ENCODE data around the gene PKP4. TPM values are rescaled to one million over a fixed set of nuclear protein-coding genes. Genes with fewer than 3 reads are reported as not detected.

Gene PKP4
- total and polyA plus RNA-seq, 9 donors, result 22.8 to 31.1 (median 24.8) TPM

DNA sequence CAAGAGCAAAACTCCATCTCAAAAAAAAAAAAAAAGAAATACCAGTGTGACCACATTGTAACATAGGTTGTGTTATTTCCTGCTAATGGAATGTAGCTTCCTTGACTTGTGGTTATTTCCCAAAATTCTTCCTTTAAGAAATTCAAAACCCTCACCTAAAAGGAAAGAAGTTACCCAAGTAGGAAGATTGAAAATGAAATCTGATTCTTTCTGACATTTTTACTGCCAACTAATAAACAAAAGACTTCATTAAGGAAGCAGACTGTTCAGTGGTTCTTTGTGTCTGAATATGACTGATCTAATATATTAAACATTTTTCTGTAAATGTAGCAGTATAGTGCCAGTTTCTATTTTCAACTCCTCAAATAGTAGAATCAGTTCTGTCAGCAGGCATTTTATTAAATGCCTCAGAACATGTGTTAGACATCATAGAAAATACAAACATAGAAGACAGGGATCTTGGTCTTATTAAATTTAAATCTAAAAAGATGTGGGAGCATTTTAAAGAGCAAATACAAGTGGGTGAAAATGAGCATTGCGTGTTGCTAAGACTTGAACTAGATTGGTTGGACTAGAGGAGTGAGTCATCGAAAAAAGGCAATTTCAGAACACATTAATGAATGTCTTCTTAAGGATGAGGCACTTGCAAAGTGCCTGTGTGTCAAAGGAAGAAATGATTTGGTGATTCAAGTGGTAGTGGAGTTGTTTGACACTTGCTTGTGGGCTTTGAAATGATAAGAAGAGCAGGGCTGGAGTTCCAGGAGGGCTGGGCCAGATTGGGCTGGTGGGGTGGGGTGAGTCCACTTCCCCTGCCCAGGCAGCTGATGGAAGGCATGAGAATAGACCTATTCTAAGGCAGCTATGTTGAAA is 53.4 kb downstream of the PKP4 start:
- WGBS (ENCODE audit: insufficient coverage), result 88% methylated on average over 1 of the region's 2 CpGs
- DNase-seq, result no peak
- Histone ChIP-seq H3K27me3 (ENCODE audit: control insufficient read depth, insufficient read depth, low read length) (no peaks in the 10 kb centered on the region), H3K27ac (ENCODE audit: low read length) (no peak overlapping the region), H3K9me3 (replicated peaks; ENCODE audit: control insufficient read depth, low read depth, low read length) (no peaks in the 10 kb centered on the region), H3K36me3 (ENCODE audit: control insufficient read depth, insufficient read depth, low read length) (no peaks in the 10 kb centered on the region), H3K4me3 (ENCODE audit: low read length) (no peak overlapping the region), H3K4me1 (ENCODE audit: control insufficient read depth, insufficient read depth, low read length) (peaks cover 6% of the 10 kb centered on the region)

DNA sequence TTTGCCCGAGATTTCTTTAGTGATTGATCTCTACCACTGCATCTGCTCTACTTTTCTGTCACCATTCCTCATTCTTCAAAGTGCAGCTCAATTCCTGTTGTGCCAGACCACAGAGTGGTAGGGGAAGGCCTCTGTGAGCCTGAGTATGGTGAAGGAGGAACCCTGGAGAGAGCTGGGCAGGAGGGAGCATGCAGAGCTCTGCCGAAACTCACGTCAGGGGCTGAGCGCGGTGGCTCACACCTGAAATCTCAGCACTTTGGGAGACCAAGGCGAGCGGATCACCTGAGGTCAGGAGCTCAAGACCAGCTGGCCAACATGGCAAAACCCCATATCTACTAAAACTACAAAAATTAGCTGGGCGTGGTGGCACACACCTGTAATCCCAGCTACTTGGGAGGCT is 54.1 kb downstream of the PKP4 start:
- Histone ChIP-seq H3K27me3 (ENCODE audit: control insufficient read depth, insufficient read depth, low read length) (no peaks in the 10 kb centered on the region), H3K27ac (ENCODE audit: low read length) (no peak overlapping the region), H3K4me3 (ENCODE audit: low read length) (no peak overlapping the region), H3K4me1 (ENCODE audit: control insufficient read depth, insufficient read depth, low read length) (no peaks in the 10 kb centered on the region), H3K36me3 (ENCODE audit: control insufficient read depth, insufficient read depth, low read length) (no peaks in the 10 kb centered on the region), H3K9me3 (replicated peaks; ENCODE audit: control insufficient read depth, low read depth, low read length) (no peaks in the 10 kb centered on the region)
- no peak for DNase-seq
- WGBS (ENCODE audit: insufficient coverage), result 95% methylated on average over 6 of the region's 8 CpGs

DNA sequence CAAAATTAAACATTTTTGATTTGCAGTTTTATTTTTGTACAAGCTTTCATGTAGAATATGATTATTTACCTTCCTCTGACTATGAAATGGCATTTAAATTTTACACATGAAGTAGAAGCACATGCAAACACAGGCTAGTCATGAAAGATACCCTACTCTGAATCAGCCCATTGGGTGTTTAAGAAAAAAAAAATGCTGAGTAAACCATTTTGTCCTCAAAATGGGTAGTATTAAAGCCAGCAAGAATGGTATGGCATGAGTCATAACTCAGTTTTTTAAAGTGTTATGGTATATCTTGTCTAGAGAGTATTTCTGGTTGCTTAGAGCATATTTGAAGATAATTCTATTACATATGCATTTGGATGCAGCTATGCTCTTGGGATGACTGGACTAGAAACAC is 55.0 kb downstream of the PKP4 start:
- H3K4me3 ChIP-seq (ENCODE audit: low read length), result no peak overlapping the region
- H3K9me3 ChIP-seq (replicated peaks; ENCODE audit: control insufficient read depth, low read depth, low read length), result no peaks in the 10 kb centered on the region
- DNase-seq, result no peak
- H3K27ac ChIP-seq (ENCODE audit: low read length), result no peak overlapping the region
- H3K36me3 ChIP-seq (ENCODE audit: control insufficient read depth, insufficient read depth, low read length), result no peaks in the 10 kb centered on the region
- H3K4me1 ChIP-seq (ENCODE audit: control insufficient read depth, insufficient read depth, low read length), result no peaks in the 10 kb centered on the region
- H3K27me3 ChIP-seq (ENCODE audit: control insufficient read depth, insufficient read depth, low read length), result no peaks in the 10 kb centered on the region

DNA sequence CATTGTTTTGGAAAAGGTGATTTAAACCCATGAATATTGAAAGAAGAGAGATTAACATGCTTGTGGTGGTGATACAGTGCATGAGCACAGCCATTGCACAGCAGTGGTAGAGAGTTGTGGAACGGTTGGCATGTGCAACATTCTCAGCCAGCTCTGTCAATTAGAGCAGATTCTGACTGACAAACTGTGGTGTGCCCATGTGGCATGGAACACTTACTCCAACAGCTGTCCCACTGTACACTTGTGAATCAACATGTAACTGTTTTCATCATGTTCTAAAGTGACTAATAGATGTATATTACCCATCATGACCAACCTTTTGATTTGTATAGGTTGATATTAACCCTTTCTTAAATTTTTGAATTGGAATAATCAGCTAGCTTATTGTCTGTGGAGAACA is 55.6 kb downstream of the PKP4 start:
- H3K4me1 ChIP-seq (ENCODE audit: control insufficient read depth, insufficient read depth, low read length), result no peaks in the 10 kb centered on the region
- DNase-seq, result peak; percentile 29
- WGBS (ENCODE audit: insufficient coverage), result 86% methylated on average over 1 of the region's 1 CpG
- no peak overlapping the region for H3K27ac ChIP-seq (ENCODE audit: low read length)
- no peaks in the 10 kb centered on the region for H3K9me3 ChIP-seq (replicated peaks; ENCODE audit: control insufficient read depth, low read depth, low read length)
- H3K4me3 ChIP-seq (ENCODE audit: low read length), result no peak overlapping the region
- no peaks in the 10 kb centered on the region for H3K36me3 ChIP-seq (ENCODE audit: control insufficient read depth, insufficient read depth, low read length)
- no peaks in the 10 kb centered on the region for H3K27me3 ChIP-seq (ENCODE audit: control insufficient read depth, insufficient read depth, low read length)

DNA sequence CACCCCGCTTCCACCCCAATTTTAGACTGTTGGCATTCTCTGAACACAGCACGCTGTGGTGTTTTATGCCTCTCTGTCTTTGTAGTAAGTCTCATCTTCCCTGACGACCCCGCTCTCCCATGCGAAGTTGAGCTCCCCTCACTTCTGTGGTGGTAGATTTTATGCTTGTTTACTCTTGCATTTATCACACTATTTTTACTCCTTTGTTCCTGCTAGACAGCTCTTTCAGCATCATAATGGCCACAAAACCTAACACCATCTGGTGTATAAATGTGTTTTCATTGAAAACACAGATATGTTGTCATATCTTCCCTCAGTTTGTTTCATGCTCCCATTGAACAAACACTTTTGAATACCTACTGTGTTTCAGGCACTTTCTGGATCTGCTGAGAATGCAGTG is 57.1 kb downstream of the PKP4 start:
- DNase-seq, result no peak
- H3K27me3 ChIP-seq (ENCODE audit: control insufficient read depth, insufficient read depth, low read length), result no peaks in the 10 kb centered on the region
- H3K4me1 ChIP-seq (ENCODE audit: control insufficient read depth, insufficient read depth, low read length), result no peaks in the 10 kb centered on the region
- H3K36me3 ChIP-seq (ENCODE audit: control insufficient read depth, insufficient read depth, low read length), result no peaks in the 10 kb centered on the region
- no peak overlapping the region for H3K27ac ChIP-seq (ENCODE audit: low read length)
- no CpG with 5 or more reads among the region's 5 CpGs for WGBS (ENCODE audit: insufficient coverage)
- no peak overlapping the region for H3K4me3 ChIP-seq (ENCODE audit: low read length)
- H3K9me3 ChIP-seq (replicated peaks; ENCODE audit: control insufficient read depth, low read depth, low read length), result no peaks in the 10 kb centered on the region

DNA sequence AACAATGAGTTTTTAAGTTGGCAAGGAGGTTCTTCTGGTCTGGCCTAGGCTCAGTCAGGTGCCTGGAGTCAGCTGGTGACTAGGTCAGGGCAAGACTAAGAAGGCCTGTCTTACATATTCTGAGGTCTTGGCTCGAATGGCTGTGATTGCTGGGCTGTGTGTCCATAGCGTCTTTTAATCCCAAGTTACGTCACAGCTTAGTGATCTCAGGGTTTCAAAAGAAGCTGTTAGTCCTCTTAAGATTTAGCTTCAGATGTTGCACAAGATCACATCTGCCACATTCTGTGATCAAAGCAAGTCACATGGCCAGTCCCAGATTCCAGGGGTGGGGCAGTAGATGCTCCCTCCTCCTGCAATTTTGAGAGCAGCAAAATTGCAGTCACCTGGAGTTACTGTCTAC is 61.3 kb downstream of the PKP4 start:
- no peaks in the 10 kb centered on the region for H3K27me3 ChIP-seq (ENCODE audit: control insufficient read depth, insufficient read depth, low read length)
- no peaks in the 10 kb centered on the region for H3K4me1 ChIP-seq (ENCODE audit: control insufficient read depth, insufficient read depth, low read length)
- no peak for DNase-seq
- H3K27ac ChIP-seq (ENCODE audit: low read length), result no peak overlapping the region
- no peaks in the 10 kb centered on the region for H3K36me3 ChIP-seq (ENCODE audit: control insufficient read depth, insufficient read depth, low read length)
- no peak overlapping the region for H3K4me3 ChIP-seq (ENCODE audit: low read length)
- H3K9me3 ChIP-seq (replicated peaks; ENCODE audit: control insufficient read depth, low read depth, low read length), result no peaks in the 10 kb centered on the region
- WGBS (ENCODE audit: insufficient coverage), result 80% methylated on average over 3 of the region's 3 CpGs

DNA sequence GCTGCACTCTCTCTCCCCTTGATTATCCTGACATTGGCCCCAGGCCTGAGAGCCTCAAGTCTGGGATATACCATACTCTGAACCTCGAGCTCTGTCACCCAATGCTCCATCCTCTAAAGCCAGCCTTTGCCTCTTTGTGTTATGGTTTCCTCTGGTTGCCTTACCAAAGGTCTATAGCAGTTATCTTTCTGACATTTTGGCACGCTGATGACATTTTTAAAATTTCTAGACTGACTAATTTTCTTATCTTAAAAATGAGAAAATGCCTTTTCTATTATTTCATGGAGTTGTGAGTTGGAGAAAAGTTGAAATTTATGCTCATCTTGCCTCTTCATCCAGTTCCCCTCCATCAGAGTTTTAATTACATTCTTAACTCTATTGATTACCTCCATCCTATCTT is 62.7 kb downstream of the PKP4 start:
- H3K27me3 ChIP-seq (ENCODE audit: control insufficient read depth, insufficient read depth, low read length), result no peaks in the 10 kb centered on the region
- H3K4me1 ChIP-seq (ENCODE audit: control insufficient read depth, insufficient read depth, low read length), result no peaks in the 10 kb centered on the region
- no peak for DNase-seq
- no peak overlapping the region for H3K27ac ChIP-seq (ENCODE audit: low read length)
- no peaks in the 10 kb centered on the region for H3K9me3 ChIP-seq (replicated peaks; ENCODE audit: control insufficient read depth, low read depth, low read length)
- no peak overlapping the region for H3K4me3 ChIP-seq (ENCODE audit: low read length)
- no peaks in the 10 kb centered on the region for H3K36me3 ChIP-seq (ENCODE audit: control insufficient read depth, insufficient read depth, low read length)
- WGBS (ENCODE audit: insufficient coverage), result no CpG with 5 or more reads among the region's 2 CpGs

DNA sequence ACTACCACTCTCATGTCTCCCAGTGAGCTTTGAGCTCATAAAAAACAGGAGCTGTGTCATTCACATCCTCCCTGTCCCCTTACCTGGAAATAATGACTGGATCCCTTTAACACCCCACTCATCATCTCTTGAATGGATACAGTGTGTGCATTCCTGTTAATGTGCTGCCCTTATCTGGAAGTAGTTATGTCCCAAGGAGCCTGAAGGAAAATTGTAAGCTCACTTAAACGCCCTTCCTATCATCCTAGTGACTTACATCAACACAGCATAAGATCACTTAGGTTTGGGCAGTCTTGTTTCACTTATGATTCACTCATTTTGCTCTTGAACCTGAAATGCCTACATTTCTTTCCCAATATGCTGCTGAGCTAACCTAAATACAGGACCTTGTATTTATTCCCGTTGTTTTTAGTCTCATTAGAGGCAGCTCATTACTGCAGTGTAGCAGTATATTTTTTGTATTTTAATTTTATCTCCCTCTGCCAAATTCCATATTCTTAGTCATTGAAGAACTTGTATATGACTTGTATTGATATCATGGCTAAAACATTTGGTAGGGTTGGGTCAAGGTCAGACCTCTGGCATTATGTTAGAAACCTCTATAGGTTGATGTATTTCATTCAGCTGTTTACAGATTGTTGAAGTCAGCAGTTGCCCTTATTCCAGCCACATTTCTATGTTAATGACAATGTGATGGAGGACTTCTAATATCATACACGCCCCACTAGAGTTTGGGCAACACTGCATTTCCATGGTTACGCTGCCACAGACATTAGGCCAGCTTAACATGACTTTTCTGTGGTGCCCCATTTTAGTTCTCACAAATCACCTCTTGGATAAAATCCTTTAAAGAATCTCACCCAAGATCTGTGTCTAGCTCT is 72.9 kb downstream of the PKP4 start:
- Histone ChIP-seq H3K27me3 (ENCODE audit: control insufficient read depth, insufficient read depth, low read length) (no peaks in the 10 kb centered on the region), H3K36me3 (ENCODE audit: control insufficient read depth, insufficient read depth, low read length) (peaks cover 5% of the 10 kb centered on the region), H3K4me3 (ENCODE audit: low read length) (no peak overlapping the region), H3K9me3 (replicated peaks; ENCODE audit: control insufficient read depth, low read depth, low read length) (no peaks in the 10 kb centered on the region), H3K4me1 (ENCODE audit: control insufficient read depth, insufficient read depth, low read length) (no peaks in the 10 kb centered on the region), H3K27ac (ENCODE audit: low read length) (no peak overlapping the region)
- WGBS (ENCODE audit: insufficient coverage), result 40% methylated on average over 1 of the region's 4 CpGs
- DNase-seq, result peak; percentile 52

DNA sequence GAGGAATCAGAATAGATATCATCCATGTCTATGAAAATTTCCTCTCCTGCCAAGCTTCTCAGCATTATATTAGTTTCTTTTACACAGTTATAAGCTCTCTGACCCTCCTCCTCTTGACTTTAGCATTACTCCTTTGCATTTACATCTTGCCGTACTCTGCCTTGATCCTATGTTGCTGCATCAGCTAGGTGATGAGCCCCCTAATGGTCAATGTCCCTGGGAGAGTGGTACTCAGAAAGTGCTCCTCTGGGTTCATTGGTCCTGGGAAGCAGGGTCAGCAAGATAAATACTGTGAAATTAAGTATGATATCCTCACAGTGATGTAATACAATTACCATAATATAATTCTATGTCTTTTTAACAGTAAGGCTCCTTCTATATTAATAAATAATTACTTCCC is 74.1 kb downstream of the PKP4 start:
- no CpG with 5 or more reads among the region's 1 CpG for WGBS (ENCODE audit: insufficient coverage)

DNA sequence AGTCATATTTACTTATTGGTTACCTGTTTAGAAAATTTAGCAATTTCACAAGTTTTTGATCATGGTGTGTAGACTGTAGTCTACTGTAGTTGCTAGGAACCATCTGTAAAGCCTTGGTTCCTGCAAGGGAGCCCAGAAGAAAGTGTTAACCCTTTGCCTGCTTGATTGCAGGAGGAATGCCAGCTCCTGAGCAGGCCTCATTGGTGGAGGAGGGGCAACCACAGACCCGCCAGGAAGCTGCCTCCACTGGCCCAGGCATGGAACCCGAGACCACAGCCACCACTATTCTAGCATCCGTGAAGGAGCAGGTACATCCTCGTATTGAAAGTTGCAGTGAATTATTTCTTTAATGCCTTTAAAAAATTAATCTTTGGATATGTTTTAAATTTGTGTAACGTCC is 76.3 kb downstream of the PKP4 start:
- Histone ChIP-seq H3K27me3 (ENCODE audit: control insufficient read depth, insufficient read depth, low read length) (no peaks in the 10 kb centered on the region), H3K36me3 (ENCODE audit: control insufficient read depth, insufficient read depth, low read length) (peaks cover 5% of the 10 kb centered on the region), H3K4me1 (ENCODE audit: control insufficient read depth, insufficient read depth, low read length) (no peaks in the 10 kb centered on the region), H3K9me3 (replicated peaks; ENCODE audit: control insufficient read depth, low read depth, low read length) (no peaks in the 10 kb centered on the region), H3K27ac (ENCODE audit: low read length) (no peak overlapping the region), H3K4me3 (ENCODE audit: low read length) (no peak overlapping the region)
- WGBS (ENCODE audit: insufficient coverage), result no CpG with 5 or more reads among the region's 5 CpGs
- no peak for DNase-seq

More for the DNA sequence above, 74.1 kb downstream of the PKP4 start:
- no peak overlapping the region for H3K4me3 ChIP-seq (ENCODE audit: low read length)
- H3K4me1 ChIP-seq (ENCODE audit: control insufficient read depth, insufficient read depth, low read length), result no peaks in the 10 kb centered on the region
- peaks cover 5% of the 10 kb centered on the region for H3K36me3 ChIP-seq (ENCODE audit: control insufficient read depth, insufficient read depth, low read length)
- no peak overlapping the region for H3K27ac ChIP-seq (ENCODE audit: low read length)
- H3K27me3 ChIP-seq (ENCODE audit: control insufficient read depth, insufficient read depth, low read length), result no peaks in the 10 kb centered on the region
- no peaks in the 10 kb centered on the region for H3K9me3 ChIP-seq (replicated peaks; ENCODE audit: control insufficient read depth, low read depth, low read length)
- no peak for DNase-seq

Data from muscle of leg (tissue), 11 donors.